Gastrocnemius medialis (tissue), 4 donors: ENCODE measurements around the gene TOX4. TPM values are rescaled to one million over a fixed set of nuclear protein-coding genes. Genes with fewer than 3 reads are reported as not detected.
"Not testable (repeated sequence)": the region's sequence is repeated elsewhere in the genome, so short reads cannot be mapped to it uniquely, and the experiment has no call there.

Experiments used
- ATAC-seq, 2 donors: fragments of 150-250 bp; one replicate each; pipeline ENCODE4 v1.9.1; 2016
- DNase-seq, 2 donors: peaks; one replicate each; pipeline ENCODE4 v3.0.0-alpha.2; 2019
- H3K27ac ChIP-seq, 4 donors: fragments of 200-600 bp; sonication (generic); 1 replicate in 1 of 4; 2 replicates in 3 of 4; pipeline ENCODE4 v1.5.1; 2016 to 2018; ENCODE audit warnings: mild to moderate bottlenecking in 2 of 4, moderate library complexity in 1 of 4
- H3K27me3 ChIP-seq, 3 donors: fragments of 200-600 bp; sonication (generic) in 2 of 3; 1 replicate in 1 of 3; 2 replicates in 2 of 3; pipeline versions ENCODE4 v1.5.1 to v1.6.0; 2016 to 2019; ENCODE audit warnings: mild to moderate bottlenecking in 1 of 3, moderate library complexity in 1 of 3
- H3K36me3 ChIP-seq, 2 donors: fragments of 200-600 bp; sonication (generic) in 1 of 2; one replicate each; pipeline ENCODE4 v1.5.1; 2017 to 2018
- H3K4me1 ChIP-seq, 2 donors: fragments of 200-600 bp; sonication (generic) in 1 of 2; one replicate each; pipeline ENCODE4 v1.5.1; 2016 to 2017; ENCODE audit warnings: mild to moderate bottlenecking in 2 of 2
- H3K4me3 ChIP-seq, 4 donors: fragments of 200-600 bp; sonication (generic) in 3 of 4; 1 replicate in 1 of 4; 2 replicates in 3 of 4; pipeline ENCODE4 v1.5.1; 2016 to 2019; ENCODE audit warnings: mild to moderate bottlenecking in 2 of 4
- H3K9me3 ChIP-seq, 3 donors: fragments of 200-600 bp; sonication (generic) in 2 of 3; 1 replicate in 1 of 3; 2 replicates in 2 of 3; pipeline ENCODE4 v1.5.1; 2016 to 2019
- POLR2A ChIP-seq, 2 donors: fragments of 450-650 bp; IDR thresholded peaks; one replicate each; pipeline ENCODE4 v1.6.1; 2017; ENCODE audit warnings: antibody characterized with exemption in 2 of 2, mild to moderate bottlenecking in 2 of 2, moderate library complexity in 2 of 2
- in situ Hi-C, 4 donors: fragments of 200-750 bp; cut with MboI; loops; one replicate each; pipeline versions ENCODE4 v1.15.0 to v1.8.0; 2017; ENCODE audit warnings: low sequenced_read_pairs in 4 of 4
- intact Hi-C: fragments of 100-400 bp; cut with DNase I; formaldehyde crosslinking; loops from one replicate; pipeline ENCODE4 v1.15.1; 2023; ENCODE audit warnings: low total_unique reads
- total RNA-seq, 4 donors: library from RNA; depleted of rRNA; stranded (reverse); fragments of >200 nt; gene quantifications; one replicate each; pipeline versions ENCODE4 v1.1.0 to v1.2.3, GENCODE V29; 2016
- TF ChIP-seq, protein P1 (sequence below), 5 experiments: fragments of 450-650 bp in 3 of 5; fragments of 200-600 bp in 2 of 5; sonication (generic) in 2 of 5; IDR thresholded peaks in 4 of 5; conservative IDR thresholded peaks in 1 of 5; 1 replicate in 4 of 5; 2 replicates in 1 of 5; pipeline ENCODE4 v1.5.1; 2016 to 2019; ENCODE audit warnings: antibody characterized with exemption in 5 of 5, mild to moderate bottlenecking in 3 of 5, moderate library complexity in 3 of 5

TOX4 gene
- total RNA-seq, 4 donors from 2014 or later: 57.2 to 135 (median 112) TPM

GRCh38 chr14:21539189-21539940 is 62.4 kb downstream of the TOX4 start:
- DNase-seq (no peak), ATAC-seq (no peak)
- Histone ChIP-seq H3K27me3 (peaks cover 23 to 42% (median 39%) of the 10 kb centered on the region in 3 donors), H3K4me3 (no peak overlapping the region), H3K36me3 (no peaks in the 10 kb centered on the region), H3K9me3 (no peaks in the 10 kb centered on the region), H3K27ac (no peak overlapping the region), H3K4me1 (peaks cover 0 to 8% of the 10 kb centered on the region in 2 donors)
- intact Hi-C loops: no loop called here
- TF ChIP-seq POLR2A (IDR thresholded peaks at IDR 0.05): no peak
- TF ChIP-seq, protein P1, sequence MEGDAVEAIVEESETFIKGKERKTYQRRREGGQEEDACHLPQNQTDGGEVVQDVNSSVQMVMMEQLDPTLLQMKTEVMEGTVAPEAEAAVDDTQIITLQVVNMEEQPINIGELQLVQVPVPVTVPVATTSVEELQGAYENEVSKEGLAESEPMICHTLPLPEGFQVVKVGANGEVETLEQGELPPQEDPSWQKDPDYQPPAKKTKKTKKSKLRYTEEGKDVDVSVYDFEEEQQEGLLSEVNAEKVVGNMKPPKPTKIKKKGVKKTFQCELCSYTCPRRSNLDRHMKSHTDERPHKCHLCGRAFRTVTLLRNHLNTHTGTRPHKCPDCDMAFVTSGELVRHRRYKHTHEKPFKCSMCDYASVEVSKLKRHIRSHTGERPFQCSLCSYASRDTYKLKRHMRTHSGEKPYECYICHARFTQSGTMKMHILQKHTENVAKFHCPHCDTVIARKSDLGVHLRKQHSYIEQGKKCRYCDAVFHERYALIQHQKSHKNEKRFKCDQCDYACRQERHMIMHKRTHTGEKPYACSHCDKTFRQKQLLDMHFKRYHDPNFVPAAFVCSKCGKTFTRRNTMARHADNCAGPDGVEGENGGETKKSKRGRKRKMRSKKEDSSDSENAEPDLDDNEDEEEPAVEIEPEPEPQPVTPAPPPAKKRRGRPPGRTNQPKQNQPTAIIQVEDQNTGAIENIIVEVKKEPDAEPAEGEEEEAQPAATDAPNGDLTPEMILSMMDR (IDR thresholded peaks at IDR 0.05 in 4 of 5, conservative IDR thresholded peaks at IDR 0.05 in 1 of 5): no peak
- in situ Hi-C loops: no loop called here

DNA sequence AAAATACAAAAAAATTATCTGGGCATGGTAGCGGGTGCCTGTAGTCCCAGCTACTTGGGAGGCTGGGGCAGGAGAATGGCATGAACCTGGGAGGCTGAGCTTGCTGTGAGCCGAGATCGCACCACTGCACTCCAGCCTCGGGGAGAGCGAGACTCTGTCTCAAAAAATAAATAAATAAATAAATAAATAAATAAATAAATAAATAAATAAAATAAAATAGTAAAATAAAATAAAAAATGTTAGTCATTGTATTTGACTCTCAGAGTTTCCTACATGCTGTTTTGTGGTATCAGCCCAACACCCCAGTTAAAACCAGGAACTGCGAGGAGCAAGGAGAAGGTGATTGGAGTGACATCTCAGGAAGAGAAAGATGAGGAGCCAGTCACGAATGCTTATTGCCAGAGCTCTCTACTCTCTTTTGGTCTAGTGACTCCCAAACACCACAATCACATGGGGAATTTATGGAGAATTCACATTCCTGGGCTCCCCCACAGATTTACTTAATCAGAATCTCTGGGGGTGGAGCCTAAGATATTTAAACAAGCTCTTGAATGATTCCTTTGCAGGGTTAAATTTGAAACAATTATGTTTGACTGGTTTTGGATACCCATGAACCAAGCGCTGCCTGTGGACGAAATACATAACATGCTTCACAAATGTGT is 64.5 kb downstream of the TOX4 start:
- TF ChIP-seq, protein P1 (IDR thresholded peaks at IDR 0.05 in 4 of 5, conservative IDR thresholded peaks at IDR 0.05 in 1 of 5): no peak
- H3K4me1 ChIP-seq: peaks cover 0 to 4% of the 10 kb centered on the region in 2 donors
- H3K4me3 ChIP-seq: no peak overlapping the region
- intact Hi-C loops: no loop called here
- H3K9me3 ChIP-seq: no peaks in the 10 kb centered on the region
- ATAC-seq: no peak
- in situ Hi-C loops: no loop called here
- H3K27me3 ChIP-seq: peaks cover 10 to 21% (median 19%) of the 10 kb centered on the region in 3 donors
- DNase-seq: no peak
- no peaks in the 10 kb centered on the region for H3K36me3 ChIP-seq
- H3K27ac ChIP-seq: no peak overlapping the region

GRCh38 chr14:21543521-21543960 is 66.5 kb downstream of the TOX4 start:
- intact Hi-C loops (no loop called here), in situ Hi-C loops (no loop called here)
- Histone ChIP-seq H3K27me3 (peaks cover 0 to 7% (median 1%) of the 10 kb centered on the region in 3 donors), H3K27ac (no peak overlapping the region), H3K36me3 (no peaks in the 10 kb centered on the region), H3K4me3 (no peak overlapping the region), H3K9me3 (no peaks in the 10 kb centered on the region), H3K4me1 (no peaks in the 10 kb centered on the region)
- ATAC-seq (no peak), DNase-seq (no peak)
- TF ChIP-seq POLR2A (IDR thresholded peaks at IDR 0.05): no peak
- TF ChIP-seq, protein P1 (IDR thresholded peaks at IDR 0.05 in 4 of 5, conservative IDR thresholded peaks at IDR 0.05 in 1 of 5): no peak

GRCh38 chr14:21543963-21544362 is 67.0 kb downstream of the TOX4 start:
- H3K36me3 ChIP-seq: no peaks in the 10 kb centered on the region
- H3K4me3 ChIP-seq: no peak overlapping the region
- no peaks in the 10 kb centered on the region for H3K4me1 ChIP-seq
- no peak for TF ChIP-seq POLR2A (IDR thresholded peaks at IDR 0.05)
- TF ChIP-seq, protein P1 (IDR thresholded peaks at IDR 0.05 in 4 of 5, conservative IDR thresholded peaks at IDR 0.05 in 1 of 5): no peak
- in situ Hi-C loops: no loop called here
- H3K27ac ChIP-seq: no peak overlapping the region
- no peaks in the 10 kb centered on the region for H3K9me3 ChIP-seq
- H3K27me3 ChIP-seq: peaks cover 0 to 3% (median 0%) of the 10 kb centered on the region in 3 donors
- DNase-seq (no peak), ATAC-seq (no peak)
- intact Hi-C loops: no loop called here

- ATAC-seq, H3K36me3 ChIP-seq, H3K4me3 ChIP-seq, in situ Hi-C loops, DNase-seq, H3K27ac ChIP-seq, intact Hi-C loops, H3K27me3 ChIP-seq, H3K4me1 ChIP-seq, H3K9me3 ChIP-seq: not testable (repeated sequence)
Observed at GRCh38 chr14:21544588-21544987, 67.6 kb downstream of the TOX4 start.
